GM12801 (cell line): ENCODE measurements around the gene RIMS3.

Experiments used
- CTCF ChIP-seq: IDR thresholded peaks from one replicate; pipeline ENCODE4 v1.5.1; 2011; ENCODE audit warnings: control low read depth; ENCODE audit not compliant: insufficient read length; ENCODE audit errors: extremely low read depth

RIMS3 gene

DNA sequence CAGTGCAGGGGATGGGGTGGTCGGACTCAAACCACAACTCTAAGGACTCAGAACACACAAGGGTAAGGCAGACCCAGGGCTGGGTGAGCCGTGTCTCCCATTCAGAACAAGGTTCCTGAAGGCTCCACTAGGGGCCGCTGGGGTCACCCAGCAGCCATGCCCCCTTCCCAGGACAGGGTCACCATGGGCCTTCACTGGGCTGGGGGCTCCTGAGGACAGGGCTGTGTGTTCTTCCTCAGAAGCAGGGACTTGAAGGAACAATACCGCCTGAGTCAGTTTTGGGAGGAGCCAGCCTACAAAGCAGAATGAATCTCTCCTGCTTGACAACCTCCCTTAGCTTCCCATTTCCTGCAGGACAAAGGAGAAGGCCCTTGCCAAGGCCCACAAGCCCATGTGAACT is 15.4 kb downstream of the RIMS3 start:
- TF ChIP-seq CTCF, result no peak

DNA sequence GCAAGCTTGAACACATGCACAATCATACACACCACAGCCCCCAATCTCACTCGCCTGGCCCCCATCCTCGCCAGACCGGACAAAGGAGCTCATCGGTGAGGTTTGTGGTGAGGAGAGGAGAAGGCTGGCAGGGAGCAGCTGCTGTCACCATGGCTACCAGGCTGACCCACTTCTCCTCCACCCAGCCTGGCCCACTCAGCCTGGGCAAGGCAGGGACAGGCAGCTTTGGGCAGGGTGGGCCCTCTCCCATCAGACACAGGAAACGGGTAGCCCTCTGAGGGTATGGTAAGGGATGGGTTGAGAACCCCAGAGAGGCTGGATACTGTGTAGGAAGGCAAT is 15.9 kb downstream of the RIMS3 start:
- no peak for TF ChIP-seq CTCF

DNA sequence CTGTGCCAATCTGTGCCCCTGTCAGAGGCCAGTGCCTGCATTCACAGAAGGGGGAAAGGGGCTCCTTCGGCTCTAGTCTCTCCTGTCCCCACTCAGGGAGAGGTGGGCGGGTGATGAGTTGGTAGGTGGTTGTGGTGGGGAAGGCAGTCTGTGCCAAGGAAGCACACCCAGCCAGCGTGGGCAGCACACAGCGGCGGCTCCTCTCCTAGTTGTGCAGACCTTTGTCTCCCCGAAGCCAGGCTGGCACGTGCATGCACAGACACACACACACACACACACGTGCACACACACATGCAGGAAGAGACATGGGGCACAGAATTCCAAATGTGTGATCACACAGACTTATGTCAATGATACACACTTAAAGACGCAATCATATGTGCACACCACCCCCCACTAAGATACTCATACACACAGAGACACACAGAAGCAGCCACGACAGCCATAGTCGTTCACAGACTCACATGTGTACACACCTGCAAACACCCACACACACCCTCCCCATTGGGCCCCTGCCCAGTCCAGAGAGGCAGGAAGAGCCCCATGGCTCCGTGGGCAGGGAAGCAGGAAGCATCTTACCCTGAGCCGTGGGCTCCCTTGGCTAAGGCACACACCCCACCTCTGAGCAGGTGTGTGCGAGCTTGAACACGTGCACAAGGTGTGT is 16.4 kb downstream of the RIMS3 start:
- TF ChIP-seq CTCF, result no peak

DNA sequence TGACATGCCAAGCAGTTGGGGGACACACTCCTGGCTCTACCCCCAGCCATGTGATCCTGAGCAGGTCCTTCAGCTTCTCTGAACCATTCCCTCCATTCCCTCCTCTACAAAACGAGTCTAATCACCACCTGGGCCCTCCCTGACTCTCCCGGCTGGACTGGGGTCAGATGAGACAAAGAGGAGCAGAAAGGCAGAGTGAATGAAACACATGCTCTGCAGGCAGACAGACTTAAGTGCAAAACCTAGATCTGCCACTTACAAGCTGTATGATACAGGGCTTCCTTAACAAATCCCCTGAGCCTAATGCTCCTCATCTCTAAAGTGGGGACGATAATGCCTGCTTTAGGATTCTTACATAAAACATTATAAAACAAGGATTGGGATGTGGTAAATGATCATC is 17.3 kb downstream of the RIMS3 start:
- no peak for TF ChIP-seq CTCF

GRCh38 chr1:40646315-40646714 is 19.2 kb downstream of the RIMS3 start:
- TF ChIP-seq CTCF, result no peak

- no peak for TF ChIP-seq CTCF
These were observed 20.3 kb downstream of the RIMS3 start for GRCh38 chr1:40645118-40645680.

DNA sequence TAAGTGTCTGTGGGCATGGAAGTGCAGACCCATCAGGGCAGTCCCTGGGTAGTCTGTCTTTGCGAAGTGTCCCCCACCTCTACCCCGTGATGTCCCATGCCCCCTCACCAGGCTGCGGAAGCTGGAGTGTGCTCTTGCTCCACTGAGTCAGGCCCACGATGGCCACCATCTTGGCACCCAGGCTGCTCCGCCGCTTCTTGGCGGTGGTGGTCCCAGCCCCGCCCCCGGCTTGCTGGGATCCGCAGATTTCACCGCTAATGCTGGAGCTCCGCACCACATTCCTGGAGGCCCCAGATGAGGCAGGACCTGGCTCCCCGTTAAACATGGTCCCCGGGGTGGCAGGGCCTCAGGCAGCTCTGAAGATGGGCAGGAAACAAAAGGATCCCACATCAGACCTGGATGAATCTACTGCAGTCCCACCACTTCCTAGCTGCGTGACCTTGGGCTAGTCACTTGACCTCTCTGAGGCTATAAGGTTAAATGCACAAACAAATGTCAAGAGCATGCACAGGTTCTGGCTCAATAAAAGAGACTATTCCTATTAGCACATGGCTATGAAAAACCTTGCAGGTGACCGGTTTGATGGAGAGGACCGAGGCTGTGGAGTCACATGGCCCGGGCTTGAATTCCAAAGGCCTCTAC is 23.8 kb downstream of the RIMS3 start:
- no peak for TF ChIP-seq CTCF
